ENCODE measurements around the gene SLFN12. TPM values are rescaled to one million over a fixed set of nuclear protein-coding genes. Genes with fewer than 3 reads are reported as not detected.
A peak's percentile ranks its signal among the peaks of the same experiment; 100 is the strongest.

The SLFN12 gene
- total RNA-seq, 4 donors from 2014 or later = 10.3 to 16.3 (median 13.1) TPM

DNA sequence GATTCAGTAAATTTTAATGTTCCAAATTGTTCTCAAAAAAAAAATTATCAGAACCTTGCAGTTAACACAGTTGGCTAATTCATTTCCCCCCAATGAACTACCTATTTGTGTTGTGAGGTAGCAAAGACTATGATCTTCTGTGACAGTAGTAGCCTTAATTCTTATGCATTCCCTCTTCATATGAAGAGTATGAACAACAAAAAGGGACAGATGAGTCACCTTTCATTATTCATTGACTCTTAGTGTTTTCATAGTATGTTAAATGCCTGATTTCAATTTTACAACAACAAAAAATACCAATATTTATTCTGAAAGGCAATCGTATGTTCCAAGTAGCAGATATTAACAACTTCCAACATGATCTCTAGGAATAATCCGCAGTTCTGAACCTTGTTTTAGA is 55.2 kb downstream of the SLFN12 start:
- TF ChIP-seq, protein P1, sequence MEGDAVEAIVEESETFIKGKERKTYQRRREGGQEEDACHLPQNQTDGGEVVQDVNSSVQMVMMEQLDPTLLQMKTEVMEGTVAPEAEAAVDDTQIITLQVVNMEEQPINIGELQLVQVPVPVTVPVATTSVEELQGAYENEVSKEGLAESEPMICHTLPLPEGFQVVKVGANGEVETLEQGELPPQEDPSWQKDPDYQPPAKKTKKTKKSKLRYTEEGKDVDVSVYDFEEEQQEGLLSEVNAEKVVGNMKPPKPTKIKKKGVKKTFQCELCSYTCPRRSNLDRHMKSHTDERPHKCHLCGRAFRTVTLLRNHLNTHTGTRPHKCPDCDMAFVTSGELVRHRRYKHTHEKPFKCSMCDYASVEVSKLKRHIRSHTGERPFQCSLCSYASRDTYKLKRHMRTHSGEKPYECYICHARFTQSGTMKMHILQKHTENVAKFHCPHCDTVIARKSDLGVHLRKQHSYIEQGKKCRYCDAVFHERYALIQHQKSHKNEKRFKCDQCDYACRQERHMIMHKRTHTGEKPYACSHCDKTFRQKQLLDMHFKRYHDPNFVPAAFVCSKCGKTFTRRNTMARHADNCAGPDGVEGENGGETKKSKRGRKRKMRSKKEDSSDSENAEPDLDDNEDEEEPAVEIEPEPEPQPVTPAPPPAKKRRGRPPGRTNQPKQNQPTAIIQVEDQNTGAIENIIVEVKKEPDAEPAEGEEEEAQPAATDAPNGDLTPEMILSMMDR (IDR thresholded peaks at IDR 0.05) = no peak
- TF ChIP-seq POLR2A (IDR thresholded peaks at IDR 0.05) = no peak
- DNase-seq = no peak
- peaks cover 5 to 17% of the 10 kb centered on the region in 2 donors for H3K4me1 ChIP-seq
- H3K4me3 ChIP-seq (replicated peaks in 1 of 3) = no peak overlapping the region
- no peaks in the 10 kb centered on the region for H3K9me3 ChIP-seq
- no peaks in the 10 kb centered on the region for H3K36me3 ChIP-seq
- H3K27me3 ChIP-seq = no peaks in the 10 kb centered on the region
- no peak overlapping the region for H3K27ac ChIP-seq
- intact Hi-C loops (cut with DNase I) = no loop called here
- 86 to 92% methylated on average over 2 of the region's 2 CpGs for WGBS, 2 donors

- no peaks in the 10 kb centered on the region for H3K36me3 ChIP-seq
- no peak for DNase-seq
- peaks cover 5 to 25% of the 10 kb centered on the region in 2 donors for H3K4me1 ChIP-seq
- H3K27ac ChIP-seq = peak overlapping the region; percentile 14 to 98 (median 46)
- TF ChIP-seq POLR2A (IDR thresholded peaks at IDR 0.05) = no peak
- TF ChIP-seq, protein P1 (IDR thresholded peaks at IDR 0.05) = no peak
- H3K27me3 ChIP-seq = no peaks in the 10 kb centered on the region
- intact Hi-C loops (cut with DNase I) = no loop called here
- H3K9me3 ChIP-seq = no peaks in the 10 kb centered on the region
- H3K4me3 ChIP-seq (replicated peaks in 1 of 3) = no peak overlapping the region
- WGBS, 2 donors = 57 to 63% methylated on average over 1 of the region's 1 CpG
These were observed 56.1 kb downstream of the SLFN12 start for GRCh38 chr17:35376245-35376644.

DNA sequence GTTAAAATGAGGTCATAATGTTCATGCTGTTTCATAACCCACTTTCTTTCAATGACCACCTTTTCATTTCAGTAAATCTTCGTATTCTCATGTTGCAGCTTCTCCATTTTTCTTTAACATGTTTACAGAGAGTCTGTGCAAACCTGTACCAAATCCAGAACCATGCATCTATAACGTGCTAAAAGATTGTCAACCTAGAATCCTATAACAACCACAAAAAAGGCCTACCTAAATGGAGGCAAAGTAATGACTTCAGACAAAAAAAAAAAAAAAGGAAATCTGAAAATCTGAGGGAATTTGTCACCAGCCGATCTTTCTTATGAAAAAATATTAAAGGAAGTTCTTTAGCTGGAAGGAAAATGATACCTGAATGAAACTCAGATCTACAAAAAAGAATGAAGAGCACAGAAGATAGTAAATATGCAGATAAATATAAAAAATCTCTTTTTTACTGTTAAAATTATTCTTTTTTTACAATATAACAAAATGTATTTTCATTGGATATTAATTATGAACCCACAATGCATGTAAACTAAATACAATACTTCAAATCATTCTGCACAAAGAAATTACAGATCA is 57.4 kb downstream of the SLFN12 start:
- intact Hi-C loops (cut with DNase I) = loop anchor here (5.0 kb wide), 1 partner anchor 57 kb away; the partner anchor contains the start of gene SLFN12
- Histone ChIP-seq H3K27me3 (no peaks in the 10 kb centered on the region), H3K27ac (peak overlapping the region; percentile 95 to 100 (median 98)), H3K36me3 (no peaks in the 10 kb centered on the region), H3K4me1 (peaks cover 5 to 27% of the 10 kb centered on the region in 2 donors), H3K4me3 (replicated peaks in 1 of 3) (peak overlapping the region in 2 of 3 donors; percentile 75 to 82), H3K9me3 (no peaks in the 10 kb centered on the region)
- DNase-seq = no peak
- 43 to 45% methylated on average over 3 of the region's 3 CpGs for WGBS, 2 donors
- no peak for TF ChIP-seq POLR2A (IDR thresholded peaks at IDR 0.05)
- TF ChIP-seq, protein P1 (IDR thresholded peaks at IDR 0.05) = no peak

DNA sequence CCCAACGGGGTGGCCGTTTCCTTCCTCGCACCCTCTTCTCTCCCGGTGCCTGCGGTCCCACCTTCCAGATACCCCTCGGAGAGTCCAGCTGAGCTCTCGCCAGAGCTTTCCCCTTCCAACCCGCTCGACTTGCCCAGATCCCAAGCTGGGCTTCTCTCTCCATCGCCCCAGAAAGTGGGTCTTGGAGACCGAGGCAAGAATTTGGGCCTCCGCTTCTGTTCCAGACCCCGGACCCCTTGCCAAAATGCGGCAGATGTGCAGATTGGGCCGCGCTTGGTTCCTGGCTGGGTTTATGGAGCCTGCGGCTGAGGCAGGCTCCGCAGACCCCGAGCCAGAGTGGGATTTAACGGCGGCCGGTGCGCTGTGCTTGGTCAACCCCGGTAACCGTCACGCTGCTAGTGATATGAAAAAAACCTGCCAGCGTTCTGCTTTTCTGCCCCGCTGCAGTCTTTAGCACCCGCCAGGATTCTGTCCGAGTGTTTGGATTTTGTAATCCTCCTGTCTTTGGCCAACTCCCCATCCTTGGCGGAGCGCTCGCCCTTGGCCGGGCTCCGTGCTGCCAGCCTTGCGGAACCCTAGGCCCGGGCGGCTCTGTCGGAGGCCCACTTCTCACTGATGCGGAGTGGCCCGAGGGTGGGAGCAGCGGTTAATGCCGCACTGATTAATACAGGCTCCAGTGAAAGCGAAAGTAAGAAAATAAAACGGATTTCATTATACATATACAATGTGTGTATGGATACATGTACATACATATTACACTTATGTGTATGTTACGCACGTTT is 58.1 kb downstream of the SLFN12 start:
- Histone ChIP-seq H3K27me3 (no peaks in the 10 kb centered on the region), H3K4me1 (peaks cover 5 to 27% of the 10 kb centered on the region in 2 donors), H3K4me3 (replicated peaks in 1 of 3) (peak overlapping the region; percentile 73 to 82 (median 75)), H3K27ac (peak overlapping the region; percentile 95 to 100 (median 98)), H3K36me3 (no peaks in the 10 kb centered on the region), H3K9me3 (no peaks in the 10 kb centered on the region)
- peak in 1 of 2 donors; percentile 43 for TF ChIP-seq POLR2A (IDR thresholded peaks at IDR 0.05)
- TF ChIP-seq, protein P1 (IDR thresholded peaks at IDR 0.05) = no peak
- intact Hi-C loops (cut with DNase I) = loop anchor here (5.0 kb wide), 1 partner anchor 58 kb away; the partner anchor contains the start of gene SLFN12
- DNase-seq = peak; percentile 94 to 97
- 1% methylated on average over 40 to 44 of the region's 47 CpGs for WGBS, 2 donors
